Testis (tissue), 2 donors: ENCODE measurements around the gene PTGDR2.

Experiments used
- CTCF ChIP-seq, 3 experiments: fragments of 450-650 bp in 2 of 3; fragments of 200-600 bp in 1 of 3; sonication (generic) in 1 of 3; IDR thresholded peaks; one replicate each; pipeline ENCODE4 v1.5.1; 2016 to 2019; ENCODE audit warnings: antibody characterized with exemption in 3 of 3, mild to moderate bottlenecking in 2 of 3, moderate library complexity in 1 of 3
- POLR2A ChIP-seq: fragments of 450-650 bp; IDR thresholded peaks from one replicate; pipeline ENCODE4 v1.6.1; 2017; ENCODE audit warnings: antibody characterized with exemption, mild to moderate bottlenecking, moderate library complexity

DNA sequence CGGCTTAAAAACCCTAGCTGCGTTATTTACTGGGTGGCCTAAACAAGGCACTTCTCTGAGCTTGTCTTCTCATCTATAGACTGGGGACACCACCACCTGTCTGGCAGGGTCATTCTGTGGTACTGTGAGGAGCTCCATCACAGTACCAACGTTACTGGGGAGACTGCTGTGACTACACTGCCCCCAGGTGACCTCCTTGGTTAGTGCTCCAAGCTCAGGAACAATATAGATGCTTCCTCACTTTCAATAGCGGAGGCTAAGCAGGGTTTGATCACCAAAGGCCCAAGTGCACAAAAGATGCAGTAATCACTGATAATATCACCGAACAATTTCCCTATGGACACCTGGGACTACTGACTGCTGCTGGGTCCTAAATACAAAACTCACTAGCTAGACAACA lies 31.8 kb upstream of the PTGDR2 start:
- no peak for TF ChIP-seq POLR2A
- TF ChIP-seq CTCF (IDR thresholded peaks at IDR 0.05), result peak in 2 of 3 experiments; percentile 26 to 47
